ENCODE measurements around the gene LRCH1. TPM values are rescaled to one million over a fixed set of nuclear protein-coding genes. Genes with fewer than 3 reads are reported as not detected.
A peak's percentile ranks its signal among the peaks of the same experiment; 100 is the strongest.

LRCH1 gene
- total and polyA plus RNA-seq, 10 of the 15 experiments (the other 5 are each of a cell fraction or from before 2014, with no cell fraction given), result 5.3 to 48.9 (median 14.4) TPM

DNA sequence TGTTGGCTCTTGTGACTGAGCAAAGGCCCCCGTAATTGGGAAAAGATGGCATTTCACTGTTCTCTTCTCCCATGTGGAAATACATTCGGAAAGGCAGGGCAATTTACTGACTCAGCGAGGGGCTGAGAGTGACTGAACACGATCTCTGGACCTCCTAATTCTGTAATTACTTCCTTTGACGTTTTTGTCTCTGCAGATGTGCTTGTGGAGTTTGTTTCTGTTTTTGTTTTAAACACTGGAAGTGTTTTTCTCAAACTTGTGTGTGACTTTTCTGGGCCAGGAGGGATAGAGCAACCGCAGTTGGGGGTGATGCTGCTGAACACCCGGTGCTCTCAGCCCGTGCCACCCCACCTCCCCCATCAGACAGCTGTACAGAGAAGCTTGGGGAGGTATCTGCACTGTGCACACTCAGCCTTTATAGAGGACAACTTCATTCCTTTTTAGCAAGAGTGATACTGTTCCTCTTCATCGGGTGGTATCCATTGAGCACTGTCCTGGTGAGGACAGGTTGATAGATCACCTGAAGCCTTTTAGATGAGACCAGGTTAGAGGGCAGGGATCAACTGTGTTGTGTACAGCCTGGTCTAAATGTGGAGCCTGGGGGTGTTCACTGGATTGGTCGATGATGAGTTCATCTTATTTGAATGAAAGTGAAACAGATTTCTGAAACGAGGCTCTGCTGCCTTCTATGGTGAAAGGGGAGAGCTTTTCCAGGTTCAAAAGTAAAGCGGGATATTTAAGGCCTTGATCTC, 126.6 kb downstream of the LRCH1 start (continued):
- no peak; a peak in 1 of 4 replicates for TF ChIP-seq IKZF2 (IDR thresholded peaks at IDR 0.05)
- TF ChIP-seq RELA (IDR thresholded peaks at IDR 0.05; ENCODE audit: borderline replicate concordance, partially characterized antibody), result no peak
- no peak for TF ChIP-seq SPI1 (IDR thresholded peaks at IDR 0.05; ENCODE audit: borderline replicate concordance, insufficient read depth, low read depth, low read length)
- no peak for TF ChIP-seq MEF2B (IDR thresholded peaks at IDR 0.05; ENCODE audit: partially characterized antibody, poor library complexity, severe bottlenecking)
- no peak for TF ChIP-seq CHD4 (IDR thresholded peaks at IDR 0.05)
- no peak for TF ChIP-seq ZNF207 (IDR thresholded peaks at IDR 0.05; ENCODE audit: borderline replicate concordance)
- no peak for TF ChIP-seq NKRF (conservative IDR thresholded peaks at IDR 0.05)
- no peak for TF ChIP-seq MYB (IDR thresholded peaks at IDR 0.05; ENCODE audit: borderline replicate concordance, low read depth, low read length)
- TF ChIP-seq ZBED1 (IDR thresholded peaks at IDR 0.05; ENCODE audit: borderline replicate concordance), result no peak; the same call in 1 of the 2 replicates
- TF ChIP-seq TARDBP (IDR thresholded peaks at IDR 0.05; ENCODE audit: borderline replicate concordance), result no peak
- TF ChIP-seq IRF3 (IDR thresholded peaks at IDR 0.05), result no peak
- TF ChIP-seq CHD2 (IDR thresholded peaks at IDR 0.05; ENCODE audit: borderline replicate concordance, low read depth, low read length), result no peak
- TF ChIP-seq ESRRA (IDR thresholded peaks at IDR 0.05; ENCODE audit: low read length), result no peak
- TF ChIP-seq E4F1 (IDR thresholded peaks at IDR 0.05; ENCODE audit: borderline replicate concordance, partially characterized antibody), result no peak
- TF ChIP-seq ZNF274 (IDR thresholded peaks at IDR 0.05; ENCODE audit: insufficient read depth, insufficient read length), result no peak
- TF ChIP-seq, protein P1, sequence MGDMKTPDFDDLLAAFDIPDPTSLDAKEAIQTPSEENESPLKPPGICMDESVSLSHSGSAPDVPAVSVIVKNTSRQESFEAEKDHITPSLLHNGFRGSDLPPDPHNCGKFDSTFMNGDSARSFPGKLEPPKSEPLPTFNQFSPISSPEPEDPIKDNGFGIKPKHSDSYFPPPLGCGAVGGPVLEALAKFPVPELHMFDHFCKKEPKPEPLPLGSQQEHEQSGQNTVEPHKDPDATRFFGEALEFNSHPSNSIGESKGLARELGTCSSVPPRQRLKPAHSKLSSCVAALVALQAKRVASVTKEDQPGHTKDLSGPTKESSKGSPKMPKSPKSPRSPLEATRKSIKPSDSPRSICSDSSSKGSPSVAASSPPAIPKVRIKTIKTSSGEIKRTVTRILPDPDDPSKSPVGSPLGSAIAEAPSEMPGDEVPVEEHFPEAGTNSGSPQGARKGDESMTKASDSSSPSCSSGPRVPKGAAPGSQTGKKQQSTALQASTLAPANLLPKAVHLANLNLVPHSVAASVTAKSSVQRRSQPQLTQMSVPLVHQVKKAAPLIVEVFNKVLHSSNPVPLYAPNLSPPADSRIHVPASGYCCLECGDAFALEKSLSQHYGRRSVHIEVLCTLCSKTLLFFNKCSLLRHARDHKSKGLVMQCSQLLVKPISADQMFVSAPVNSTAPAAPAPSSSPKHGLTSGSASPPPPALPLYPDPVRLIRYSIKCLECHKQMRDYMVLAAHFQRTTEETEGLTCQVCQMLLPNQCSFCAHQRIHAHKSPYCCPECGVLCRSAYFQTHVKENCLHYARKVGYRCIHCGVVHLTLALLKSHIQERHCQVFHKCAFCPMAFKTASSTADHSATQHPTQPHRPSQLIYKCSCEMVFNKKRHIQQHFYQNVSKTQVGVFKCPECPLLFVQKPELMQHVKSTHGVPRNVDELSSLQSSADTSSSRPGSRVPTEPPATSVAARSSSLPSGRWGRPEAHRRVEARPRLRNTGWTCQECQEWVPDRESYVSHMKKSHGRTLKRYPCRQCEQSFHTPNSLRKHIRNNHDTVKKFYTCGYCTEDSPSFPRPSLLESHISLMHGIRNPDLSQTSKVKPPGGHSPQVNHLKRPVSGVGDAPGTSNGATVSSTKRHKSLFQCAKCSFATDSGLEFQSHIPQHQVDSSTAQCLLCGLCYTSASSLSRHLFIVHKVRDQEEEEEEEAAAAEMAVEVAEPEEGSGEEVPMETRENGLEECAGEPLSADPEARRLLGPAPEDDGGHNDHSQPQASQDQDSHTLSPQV (IDR thresholded peaks at IDR 0.05), result no peak
- TF ChIP-seq ZNF217 (IDR thresholded peaks at IDR 0.05), result no peak
- no peak for TF ChIP-seq SREBF1 (IDR thresholded peaks at IDR 0.05; ENCODE audit: low read length)
- TF ChIP-seq NFIC (IDR thresholded peaks at IDR 0.05; ENCODE audit: low read depth, low read length), result peak; percentile 45; the same call in 1 of the 2 replicates
- TF ChIP-seq JUND (IDR thresholded peaks at IDR 0.05; ENCODE audit: low read depth, low read length), result no peak
- no peak for TF ChIP-seq BMI1 (IDR thresholded peaks at IDR 0.05; ENCODE audit: borderline replicate concordance)

Data from GM12878 (cell line).